Measurements from ENCODE around the gene GFRA4. TPM values are rescaled to one million over a fixed set of nuclear protein-coding genes. Genes with fewer than 3 reads are reported as not detected.

The GFRA4 gene
- total RNA-seq, 1 donor from 2014 or later = not detected

GRCh38 chr20:3612795-3613572 lies 50.2 kb downstream of the GFRA4 start:
- DNase-seq (ENCODE audit: low spot score) = no peak
- no peak for TF ChIP-seq CTCF (IDR thresholded peaks at IDR 0.05; ENCODE audit: unreplicated experiment)
- H3K27ac Mint-ChIP-seq (ENCODE audit: unreplicated experiment) = no peak overlapping the region
- H3K4me3 Mint-ChIP-seq (ENCODE audit: unreplicated experiment) = no peak overlapping the region
- H3K4me1 Mint-ChIP-seq (ENCODE audit: unreplicated experiment) = peaks cover 20% of the 10 kb centered on the region
- no peaks in the 10 kb centered on the region for H3K9me3 Mint-ChIP-seq (ENCODE audit: unreplicated experiment)
- peaks cover 2% of the 10 kb centered on the region for H3K27me3 Mint-ChIP-seq (ENCODE audit: unreplicated experiment)
- no peaks in the 10 kb centered on the region for H3K36me3 Mint-ChIP-seq (ENCODE audit: low read depth, unreplicated experiment)

GRCh38 chr20:3611901-3612300 lies 51.3 kb downstream of the GFRA4 start:
- H3K27me3 Mint-ChIP-seq (ENCODE audit: unreplicated experiment) = peaks cover 2% of the 10 kb centered on the region
- H3K9me3 Mint-ChIP-seq (ENCODE audit: unreplicated experiment) = no peaks in the 10 kb centered on the region
- no peak overlapping the region for H3K27ac Mint-ChIP-seq (ENCODE audit: unreplicated experiment)
- TF ChIP-seq CTCF (IDR thresholded peaks at IDR 0.05; ENCODE audit: unreplicated experiment) = no peak
- H3K4me3 Mint-ChIP-seq (ENCODE audit: unreplicated experiment) = no peak overlapping the region
- H3K36me3 Mint-ChIP-seq (ENCODE audit: low read depth, unreplicated experiment) = no peaks in the 10 kb centered on the region
- peaks cover 18% of the 10 kb centered on the region for H3K4me1 Mint-ChIP-seq (ENCODE audit: unreplicated experiment)
- no peak for DNase-seq (ENCODE audit: low spot score)

Other genes starting within 250 kb of the GFRA4 start
- 37.0 TPM for gene ATRN, start 192.4 kb downstream of the GFRA4 start, total RNA-seq (ENCODE audit: unreplicated experiment)
- gene ADAM33, start 18.6 kb upstream of the GFRA4 start, total RNA-seq (ENCODE audit: unreplicated experiment) = 0.23 TPM
- not detected for gene SIGLEC1, start 49.2 kb upstream of the GFRA4 start, total RNA-seq (ENCODE audit: unreplicated experiment)
- gene HSPA12B, start 69.3 kb upstream of the GFRA4 start, total RNA-seq (ENCODE audit: unreplicated experiment) = 12.7 TPM
- gene ADISSP, start 104.4 kb upstream of the GFRA4 start, total RNA-seq (ENCODE audit: unreplicated experiment) = 18.0 TPM
- gene SPEF1, start 118.0 kb upstream of the GFRA4 start, total RNA-seq (ENCODE audit: unreplicated experiment) = 0.23 TPM
- gene CENPB, start 123.3 kb upstream of the GFRA4 start, total RNA-seq (ENCODE audit: unreplicated experiment) = 57.9 TPM
- 10.4 TPM for gene CDC25B, start 132.9 kb upstream of the GFRA4 start, total RNA-seq (ENCODE audit: unreplicated experiment)
- gene AP5S1, start 157.1 kb upstream of the GFRA4 start, total RNA-seq (ENCODE audit: unreplicated experiment) = 9.9 TPM
- gene MAVS, start 183.4 kb upstream of the GFRA4 start, total RNA-seq (ENCODE audit: unreplicated experiment) = 111 TPM
- 53.7 TPM for gene PANK2, start 226.0 kb upstream of the GFRA4 start, total RNA-seq (ENCODE audit: unreplicated experiment)